IMR-90 (cell line): ENCODE measurements around the gene SETD6. TPM values are rescaled to one million over a fixed set of nuclear protein-coding genes. Genes with fewer than 3 reads are reported as not detected.

Experiments
- ATAC-seq: fragments of 200-7000 bp; cut with Tn5 transposase; 2 replicates; pipeline ENCODE4 v1.9.1; 2020; ENCODE audit warnings: low read depth, mild to moderate bottlenecking, moderate library complexity
- BruUV-seq: library from RNA; stranded (reverse); fragments of 400-500 nt; replicated peaks from 2 replicates; lab custom pipeline; 2021; lab: Mats Ljungman, UMichigan
- CTCF ChIA-PET: fragments of 300-600 bp; formaldehyde crosslinking; extraction: SDS; loops from one replicate; lab custom pipeline; 2021; ENCODE audit warnings: antibody characterized with exemption; lab: Yijun Ruan, JAX
- POLR2A ChIA-PET: fragments of 300-600 bp; sonication (Branson Sonifier 250); formaldehyde crosslinking; loops from one replicate; lab custom pipeline; 2022; ENCODE audit warnings: antibody characterized with exemption; ENCODE audit not compliant: unreplicated experiment; lab: Charles Lee
- DNase-seq: peaks from one replicate; pipeline ENCODE4 v3.0.0; 2013
- H2AFZ ChIP-seq: replicated peaks from 2 replicates; pipeline ENCODE3; 2013; ENCODE audit warnings: low read length, mild to moderate bottlenecking; ENCODE audit not compliant: poor library complexity
- H2AK5ac ChIP-seq: 2 replicates; pipeline ENCODE4 v1.6.1; 2013; ENCODE audit warnings: low read depth, low read length, inconsistent platforms
- H2AK9ac ChIP-seq: replicated peaks from 2 replicates; pipeline ENCODE3; 2013; ENCODE audit warnings: mild to moderate bottlenecking, low read depth, low read length, moderate library complexity; ENCODE audit not compliant: poor library complexity
- H2BK120ac ChIP-seq: 2 replicates; pipeline ENCODE4 v1.6.1; 2013; ENCODE audit warnings: low read depth, low read length, inconsistent platforms
- H2BK15ac ChIP-seq: 3 replicates; pipeline ENCODE4 v1.6.1; 2013; ENCODE audit warnings: low read depth, low read length, inconsistent platforms
- H2BK20ac ChIP-seq: 2 replicates; pipeline ENCODE4 v1.6.1; 2013; ENCODE audit warnings: low read depth, mild to moderate bottlenecking, inconsistent platforms, low read length, moderate library complexity
- H2BK5ac ChIP-seq: 2 replicates; pipeline ENCODE4 v1.6.1; 2013; ENCODE audit warnings: mild to moderate bottlenecking, low read depth, low read length, inconsistent platforms; ENCODE audit not compliant: poor library complexity, severe bottlenecking
- H3K14ac ChIP-seq: replicated peaks from 2 replicates; pipeline ENCODE4 v1.6.1; 2013; ENCODE audit warnings: low read depth, low read length, inconsistent platforms
- H3K18ac ChIP-seq: 2 replicates; pipeline ENCODE4 v1.6.1; 2013; ENCODE audit warnings: low read depth, low read length, control low read depth
- H3K23ac ChIP-seq: 2 replicates; pipeline ENCODE4 v1.6.1; 2013; ENCODE audit warnings: low read depth, low read length, inconsistent platforms
- H3K27ac ChIP-seq: 2 replicates; pipeline ENCODE4 v1.5.1; 2013; ENCODE audit warnings: mild to moderate bottlenecking, control low read depth, low read length; ENCODE audit not compliant: insufficient read depth
- H3K27me3 ChIP-seq: 2 replicates; pipeline ENCODE4 v1.6.1; 2013; ENCODE audit warnings: low read length; ENCODE audit not compliant: control insufficient read depth, insufficient read depth
- H3K36me3 ChIP-seq: 2 replicates; pipeline ENCODE4 v1.6.1; 2013; ENCODE audit warnings: low read length, mixed read lengths; ENCODE audit not compliant: control insufficient read depth, insufficient read depth
- H3K4ac ChIP-seq: 2 replicates; pipeline ENCODE4 v1.6.1; 2013; ENCODE audit warnings: low read depth, low read length, inconsistent platforms
- H3K4me1 ChIP-seq: 2 replicates; pipeline ENCODE4 v1.6.1; 2013; ENCODE audit warnings: low read length, mixed read lengths; ENCODE audit not compliant: control insufficient read depth, insufficient read depth
- H3K4me2 ChIP-seq: 2 replicates; pipeline ENCODE4 v1.6.1; 2013; ENCODE audit warnings: low read depth, mild to moderate bottlenecking, control low read depth, low read length, moderate library complexity
- H3K4me3 ChIP-seq: 2 replicates; pipeline ENCODE4 v1.5.1; 2013; ENCODE audit warnings: low read depth, mild to moderate bottlenecking, control low read depth, low read length, moderate library complexity; ENCODE audit not compliant: insufficient read depth
- H3K56ac ChIP-seq: 2 replicates; pipeline ENCODE4 v1.6.1; 2013; ENCODE audit warnings: low read length, inconsistent platforms; ENCODE audit not compliant: insufficient read depth; ENCODE audit errors: extremely low read depth
- H3K79me1 ChIP-seq, 2 experiments: 2 replicates each; pipeline ENCODE4 v1.6.1; 2013; ENCODE audit warnings: low read length in 2 of 2, inconsistent platforms in 1 of 2, low read depth in 1 of 2
- H3K9ac ChIP-seq: 2 replicates; pipeline ENCODE4 v1.6.1; 2013; ENCODE audit warnings: low read depth, low read length, control low read depth
- H3K9me1 ChIP-seq: 2 replicates; pipeline ENCODE4 v1.6.1; 2013; ENCODE audit warnings: low read length, inconsistent platforms; ENCODE audit not compliant: insufficient read depth
- H3K9me3 ChIP-seq: 2 replicates; pipeline ENCODE4 v1.6.1; 2013; ENCODE audit warnings: low read length; ENCODE audit not compliant: control insufficient read depth, insufficient read depth
- H4K20me1 ChIP-seq: 2 replicates; pipeline ENCODE4 v1.6.1; 2013; ENCODE audit warnings: low read length, inconsistent platforms; ENCODE audit not compliant: insufficient read depth
- H4K5ac ChIP-seq: 2 replicates; pipeline ENCODE4 v1.6.1; 2013; ENCODE audit warnings: mild to moderate bottlenecking, low read depth, low read length, control low read depth
- H4K8ac ChIP-seq, 2 experiments: 2 replicates each; pipeline ENCODE4 v1.6.1; 2013; ENCODE audit warnings: low read depth in 2 of 2, low read length in 2 of 2, control low read depth in 1 of 2, inconsistent platforms in 1 of 2
- H4K91ac ChIP-seq: 2 replicates; pipeline ENCODE4 v1.6.1; 2013; ENCODE audit warnings: low read depth, low read length, inconsistent platforms; ENCODE audit not compliant: insufficient read depth
- BHLHE40 ChIP-seq: fragments of 150-350 bp; IDR thresholded peaks from 2 replicates; pipeline ENCODE4 v1.6.1; 2016; ENCODE audit warnings: mild to moderate bottlenecking, low read depth, low read length
- CEBPB ChIP-seq: IDR thresholded peaks from 2 replicates; pipeline ENCODE4 v1.6.1; 2012; ENCODE audit warnings: low read depth, low read length, improper control_type of control experiment
- CHD1 ChIP-seq: IDR thresholded peaks from 2 replicates; pipeline ENCODE4 v1.6.1; 2012; ENCODE audit warnings: low read depth, low read length, improper control_type of control experiment
- FOS ChIP-seq: fragments of 150-350 bp; IDR thresholded peaks from 2 replicates; pipeline ENCODE4 v1.6.1; 2016; ENCODE audit warnings: low read depth, low read length
- MXI1 ChIP-seq: IDR thresholded peaks from 2 replicates; pipeline ENCODE4 v1.6.1; 2012; ENCODE audit warnings: low read depth, mild to moderate bottlenecking, low read length, moderate library complexity, borderline replicate concordance
- NFE2L2 ChIP-seq: fragments of 150-350 bp; IDR thresholded peaks from 2 replicates; pipeline ENCODE4 v1.6.1; 2016; ENCODE audit warnings: low read depth, mild to moderate bottlenecking, low read length
- POLR2A ChIP-seq: IDR thresholded peaks from 2 replicates; pipeline ENCODE4 v1.6.1; 2012; ENCODE audit warnings: mild to moderate bottlenecking, low read depth, low read length
- RCOR1 ChIP-seq: IDR thresholded peaks from 2 replicates; pipeline ENCODE4 v1.6.1; 2012; ENCODE audit warnings: mild to moderate bottlenecking, low read length, improper control_type of control experiment; ENCODE audit not compliant: insufficient replicate concordance
- SMC3 ChIP-seq: fragments of 150-350 bp; IDR thresholded peaks from 2 replicates; pipeline ENCODE4 v1.6.1; 2016; ENCODE audit warnings: low read depth, mild to moderate bottlenecking, antibody characterized with exemption, low read length, moderate library complexity
- WGBS, 2 experiments: methylation state at CpG; one replicate each; pipeline versions ENCODE4 v1.1.5 to v1.1.7; 2013; ENCODE audit warnings: missing lambda C conversion rate in 2 of 2; ENCODE audit not compliant: insufficient read length in 1 of 2; ENCODE audit errors: extremely low coverage in 2 of 2; 5-methylcytosine and 5-hydroxymethylcytosine counted together
- dilution Hi-C: fragments of 300-500 bp; cut with HindIII; formaldehyde crosslinking; loops from one replicate; pipeline ENCODE4 v1.14.3; 2018; ENCODE audit warnings: low sequenced_read_pairs; ENCODE audit not compliant: unreplicated experiment
- in situ Hi-C: fragments of 300-500 bp; cut with MboI; formaldehyde crosslinking; loops from 3 replicates; pipeline ENCODE4 v1.14.3; 2019; ENCODE audit warnings: low sequenced_read_pairs, inconsistent platforms, mixed read lengths
- intact Hi-C: fragments of 100-400 bp; cut with micrococcal nuclease; formaldehyde crosslinking; loops from 2 replicates; pipeline ENCODE4 v1.10.0; 2022
- polyA plus RNA-seq, 3 experiments: library from polyadenylated mRNA; depleted of rRNA; stranded (reverse); fragments of >200 nt; gene quantifications; 2 replicates each; pipeline ENCODE4 v1.2.3, GENCODE V29; 2012; ENCODE audit warnings: low replicate concordance in 1 of 3
- total RNA-seq: library from RNA; depleted of rRNA; stranded (reverse); fragments of >200 nt; gene quantifications from 2 replicates; pipeline ENCODE4 v1.2.3, GENCODE V29; 2012
- TF ChIP-seq, protein P1 (sequence below): conservative IDR thresholded peaks from 2 replicates; pipeline ENCODE4 v1.5.1; 2012; ENCODE audit warnings: mild to moderate bottlenecking, low read depth, low read length, improper control_type of control experiment
- TF ChIP-seq, protein P2 (sequence below): fragments of 150-350 bp; IDR thresholded peaks from 2 replicates; pipeline ENCODE4 v1.6.1; 2017; ENCODE audit warnings: mild to moderate bottlenecking, antibody characterized with exemption, low read length, low read depth
- TF ChIP-seq, protein P3 (sequence below): fragments of 150-350 bp; IDR thresholded peaks from 2 replicates; pipeline ENCODE4 v1.6.1; 2016; ENCODE audit warnings: low read depth, mild to moderate bottlenecking, low read length, moderate library complexity, borderline replicate concordance

SETD6 gene
- total and polyA plus RNA-seq, 2 of the 4 experiments (the other 2 are of a cell fraction): 3.2 to 6.4 TPM

DNA sequence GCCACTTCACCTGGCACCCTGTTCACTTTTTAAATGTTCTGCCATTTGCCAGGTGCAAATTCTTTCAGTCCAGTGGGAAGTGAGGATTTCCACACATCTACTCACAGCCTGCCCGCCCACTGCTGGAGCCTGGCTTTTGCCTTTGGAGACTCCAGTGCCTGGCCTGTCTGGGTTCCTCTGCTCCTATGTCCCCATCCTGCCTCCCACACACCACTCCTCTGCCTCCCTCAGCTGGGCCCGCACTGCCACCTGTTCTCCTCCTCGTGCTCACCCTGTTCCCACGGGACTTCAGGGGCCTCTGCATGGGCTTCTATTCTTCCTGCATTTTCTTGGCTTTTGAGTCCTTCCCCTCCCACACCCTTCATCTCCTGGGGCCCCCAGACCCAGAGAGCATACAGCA is 23.3 kb upstream of the SETD6 start:
- H3K27ac ChIP-seq: no peak overlapping the region
- no peak overlapping the region for H2AK9ac ChIP-seq
- H2BK15ac ChIP-seq: no peak overlapping the region
- H3K4me3 ChIP-seq: no peak overlapping the region
- H3K27me3 ChIP-seq: peaks cover 10% of the 10 kb centered on the region
- H3K4me1 ChIP-seq: peaks cover 7% of the 10 kb centered on the region; the same call in 1 of the 2 replicates
- H3K4me2 ChIP-seq: no peak overlapping the region
- H2BK120ac ChIP-seq: no peak overlapping the region
- intact Hi-C loops: no loop called here
- H2AFZ ChIP-seq: no peak overlapping the region
- no peak overlapping the region for H3K4ac ChIP-seq
- H4K91ac ChIP-seq: no peak overlapping the region
- DNase-seq: no peak
- no peak overlapping the region for H2BK20ac ChIP-seq
- H3K9me3 ChIP-seq: no peaks in the 10 kb centered on the region
- no peaks in the 10 kb centered on the region for H3K36me3 ChIP-seq
- H3K18ac ChIP-seq: no peak overlapping the region
- no peak overlapping the region for H3K23ac ChIP-seq
- CTCF ChIA-PET: interaction anchor here (1.2 kb wide), 1 partner anchor 155 kb away, joined by 5 read pairs; no protein-coding TSS in a partner anchor
- no peak overlapping the region for H4K8ac ChIP-seq
- H3K79me1 ChIP-seq: no peaks in the 10 kb centered on the region
- H3K56ac ChIP-seq: no peak overlapping the region
- dilution Hi-C loops: no loop called here
- POLR2A ChIA-PET: no interaction called here
- no peak overlapping the region for H4K5ac ChIP-seq
- H2AK5ac ChIP-seq: no peak overlapping the region
- 83% methylated on average over 1 of the region's 4 CpGs; no CpG with 5 or more reads in 1 of the 2 experiments for WGBS, 2 experiments
- TF ChIP-seq, protein P1, sequence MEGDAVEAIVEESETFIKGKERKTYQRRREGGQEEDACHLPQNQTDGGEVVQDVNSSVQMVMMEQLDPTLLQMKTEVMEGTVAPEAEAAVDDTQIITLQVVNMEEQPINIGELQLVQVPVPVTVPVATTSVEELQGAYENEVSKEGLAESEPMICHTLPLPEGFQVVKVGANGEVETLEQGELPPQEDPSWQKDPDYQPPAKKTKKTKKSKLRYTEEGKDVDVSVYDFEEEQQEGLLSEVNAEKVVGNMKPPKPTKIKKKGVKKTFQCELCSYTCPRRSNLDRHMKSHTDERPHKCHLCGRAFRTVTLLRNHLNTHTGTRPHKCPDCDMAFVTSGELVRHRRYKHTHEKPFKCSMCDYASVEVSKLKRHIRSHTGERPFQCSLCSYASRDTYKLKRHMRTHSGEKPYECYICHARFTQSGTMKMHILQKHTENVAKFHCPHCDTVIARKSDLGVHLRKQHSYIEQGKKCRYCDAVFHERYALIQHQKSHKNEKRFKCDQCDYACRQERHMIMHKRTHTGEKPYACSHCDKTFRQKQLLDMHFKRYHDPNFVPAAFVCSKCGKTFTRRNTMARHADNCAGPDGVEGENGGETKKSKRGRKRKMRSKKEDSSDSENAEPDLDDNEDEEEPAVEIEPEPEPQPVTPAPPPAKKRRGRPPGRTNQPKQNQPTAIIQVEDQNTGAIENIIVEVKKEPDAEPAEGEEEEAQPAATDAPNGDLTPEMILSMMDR: no peak
- TF ChIP-seq POLR2A (no peak), CEBPB (no peak), MXI1 (no peak), BHLHE40 (no peak), NFE2L2 (no peak), RCOR1 (no peak), FOS (no peak), CHD1 (no peak), SMC3 (no peak)
- TF ChIP-seq, protein P2, sequence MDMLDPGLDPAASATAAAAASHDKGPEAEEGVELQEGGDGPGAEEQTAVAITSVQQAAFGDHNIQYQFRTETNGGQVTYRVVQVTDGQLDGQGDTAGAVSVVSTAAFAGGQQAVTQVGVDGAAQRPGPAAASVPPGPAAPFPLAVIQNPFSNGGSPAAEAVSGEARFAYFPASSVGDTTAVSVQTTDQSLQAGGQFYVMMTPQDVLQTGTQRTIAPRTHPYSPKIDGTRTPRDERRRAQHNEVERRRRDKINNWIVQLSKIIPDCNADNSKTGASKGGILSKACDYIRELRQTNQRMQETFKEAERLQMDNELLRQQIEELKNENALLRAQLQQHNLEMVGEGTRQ: no peak
- TF ChIP-seq, protein P3, sequence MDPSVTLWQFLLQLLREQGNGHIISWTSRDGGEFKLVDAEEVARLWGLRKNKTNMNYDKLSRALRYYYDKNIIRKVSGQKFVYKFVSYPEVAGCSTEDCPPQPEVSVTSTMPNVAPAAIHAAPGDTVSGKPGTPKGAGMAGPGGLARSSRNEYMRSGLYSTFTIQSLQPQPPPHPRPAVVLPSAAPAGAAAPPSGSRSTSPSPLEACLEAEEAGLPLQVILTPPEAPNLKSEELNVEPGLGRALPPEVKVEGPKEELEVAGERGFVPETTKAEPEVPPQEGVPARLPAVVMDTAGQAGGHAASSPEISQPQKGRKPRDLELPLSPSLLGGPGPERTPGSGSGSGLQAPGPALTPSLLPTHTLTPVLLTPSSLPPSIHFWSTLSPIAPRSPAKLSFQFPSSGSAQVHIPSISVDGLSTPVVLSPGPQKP: no peak
- no TSS peak for BruUV-seq
- in situ Hi-C loops: loop anchor here (5.0 kb wide), 1 partner anchor 160 kb away; no protein-coding TSS in a partner anchor
- no peak overlapping the region for H2BK5ac ChIP-seq
- no peaks in the 10 kb centered on the region for H4K20me1 ChIP-seq
- H3K14ac ChIP-seq: no peak overlapping the region
- no peak for ATAC-seq
- H3K9ac ChIP-seq: no peak overlapping the region
- no peaks in the 10 kb centered on the region; the same call in 1 of the 2 replicates for H3K9me1 ChIP-seq
